A549 (cell line): Measurements from ENCODE around the gene ZNF225.

Source experiments
- CTCF ChIP-seq: fragments of >200 bp; sonication (Bioruptor Twin); formaldehyde crosslinking; IDR thresholded peaks from 3 replicates; pipeline ENCODE4 v1.5.1; 2016
- HOXB5 ChIP-seq: fragments of 250-450 bp; sonication (Bioruptor Pico); IDR thresholded peaks from 2 replicates; pipeline ENCODE4 v1.5.0; 2020; ENCODE audit warnings: mild to moderate bottlenecking, moderate library complexity
- MAX ChIP-seq: IDR thresholded peaks from 2 replicates; pipeline ENCODE4 v1.6.1; 2012
- POLR2A ChIP-seq: IDR thresholded peaks from 2 replicates; pipeline ENCODE4 v1.6.1; 2012; ENCODE audit warnings: mild to moderate bottlenecking, low read length
- REST ChIP-seq: fragments of 200-600 bp; sonication (generic); IDR thresholded peaks from 2 replicates; pipeline ENCODE4 v1.6.1; 2016; ENCODE audit warnings: antibody characterized with exemption, mild to moderate bottlenecking, moderate library complexity

- TF ChIP-seq MAX, result peak; percentile 81
- TF ChIP-seq POLR2A, result peak; percentile 60
- TF ChIP-seq HOXB5 (CRISPR knock-in tag), result no peak
- no peak for TF ChIP-seq REST
- TF ChIP-seq CTCF, result no peak
Observed at GRCh38 chr19:44141191-44142058, 28.2 kb downstream of the ZNF225 start, which contains the start of gene ZNF234.
